ES-I3 (cell line): ENCODE results near the gene DPYSL3.

Source experiments
- H3K36me3 ChIP-seq: 2 replicates; pipeline ENCODE4 v1.6.1; 2013; ENCODE audit warnings: mild to moderate bottlenecking, low read length, control low read depth, moderate library complexity; ENCODE audit not compliant: insufficient read depth
- H3K4me1 ChIP-seq: 2 replicates; pipeline ENCODE4 v1.6.1; 2013; ENCODE audit warnings: mild to moderate bottlenecking, control low read depth, low read length; ENCODE audit not compliant: insufficient read depth
- H3K9ac ChIP-seq: 2 replicates; pipeline ENCODE4 v1.6.1; 2013; ENCODE audit warnings: low read depth, mild to moderate bottlenecking, low read length, moderate library complexity
- H3K9me3 ChIP-seq: 2 replicates; pipeline ENCODE4 v1.6.1; 2013; ENCODE audit warnings: mild to moderate bottlenecking, low read length, moderate library complexity; ENCODE audit not compliant: control insufficient read depth, insufficient read depth

Gene DPYSL3

DNA sequence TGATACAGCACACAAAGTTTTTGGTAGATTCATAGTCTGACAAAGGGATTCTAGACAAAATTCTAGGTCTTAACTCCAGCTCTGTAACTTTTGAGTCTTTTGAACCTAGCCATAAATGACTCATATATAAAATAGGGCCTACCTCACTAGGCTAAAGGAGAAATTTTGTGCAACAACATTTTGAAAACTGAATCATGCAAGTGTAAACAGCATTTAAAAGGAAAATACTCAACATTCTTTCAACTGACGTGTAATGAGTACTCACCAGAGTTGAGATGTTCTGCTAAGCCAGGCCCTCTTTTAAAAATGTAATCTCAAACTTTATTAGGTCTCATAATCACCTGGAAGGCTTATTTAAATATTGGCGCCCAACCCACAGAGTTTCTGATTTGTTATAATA lies 161.8 kb downstream of the DPYSL3 start:
- no peaks in the 10 kb centered on the region for H3K9me3 ChIP-seq
- H3K9ac ChIP-seq: no peak overlapping the region
- no peaks in the 10 kb centered on the region for H3K36me3 ChIP-seq
- H3K4me1 ChIP-seq: no peaks in the 10 kb centered on the region

DNA sequence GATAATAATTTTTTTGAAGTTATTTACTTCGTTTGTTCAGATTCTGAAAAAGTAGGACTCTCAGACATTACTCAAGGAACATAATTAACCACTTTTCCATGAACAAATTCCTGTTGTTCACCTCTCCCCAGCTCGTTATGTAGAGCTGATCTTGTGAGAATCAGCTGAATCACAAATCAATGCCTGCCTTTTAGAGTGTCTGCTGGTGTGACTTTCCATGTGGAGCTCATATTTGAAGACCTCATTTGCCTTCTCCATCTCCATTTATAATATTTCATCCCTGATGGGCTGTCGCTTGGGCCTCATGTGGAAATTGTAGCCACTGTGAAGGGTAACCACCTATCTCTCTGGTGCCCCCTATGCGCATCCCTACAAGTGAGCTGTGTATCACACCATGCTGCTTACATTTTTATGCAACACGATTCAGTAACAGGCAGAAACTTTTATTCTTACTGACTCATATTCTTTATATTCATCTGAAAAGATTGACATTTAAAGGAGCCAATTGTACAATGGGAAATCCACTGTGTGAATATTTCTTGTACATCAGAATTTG lies 163.8 kb downstream of the DPYSL3 start:
- Histone ChIP-seq H3K9me3 (no peaks in the 10 kb centered on the region), H3K36me3 (no peaks in the 10 kb centered on the region)

DNA sequence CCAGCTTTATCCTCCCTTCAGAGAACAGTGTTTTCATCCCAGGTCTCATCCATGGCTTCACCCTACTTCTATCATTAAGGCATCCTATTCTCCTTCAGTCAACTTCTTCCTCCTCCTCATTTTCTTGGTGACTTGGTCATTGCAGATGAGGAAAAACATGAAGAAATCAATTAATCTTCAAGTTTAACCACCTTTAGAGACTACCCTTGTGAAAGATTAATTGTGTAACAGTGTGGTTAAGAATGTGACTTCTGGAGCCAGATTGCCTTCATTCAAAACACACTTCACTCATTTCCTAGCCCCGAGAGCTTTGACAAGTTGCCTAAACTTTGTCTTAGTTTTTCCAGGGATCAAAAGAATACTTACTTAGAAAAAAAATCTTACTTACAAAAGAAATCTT lies 165.0 kb downstream of the DPYSL3 start:
- Histone ChIP-seq H3K36me3 (no peaks in the 10 kb centered on the region), H3K9ac (no peak overlapping the region), H3K4me1 (no peaks in the 10 kb centered on the region), H3K9me3 (no peaks in the 10 kb centered on the region)

More for the DNA sequence above, 163.8 kb downstream of the DPYSL3 start:
- H3K4me1 ChIP-seq: no peaks in the 10 kb centered on the region
- no peak overlapping the region for H3K9ac ChIP-seq

DNA sequence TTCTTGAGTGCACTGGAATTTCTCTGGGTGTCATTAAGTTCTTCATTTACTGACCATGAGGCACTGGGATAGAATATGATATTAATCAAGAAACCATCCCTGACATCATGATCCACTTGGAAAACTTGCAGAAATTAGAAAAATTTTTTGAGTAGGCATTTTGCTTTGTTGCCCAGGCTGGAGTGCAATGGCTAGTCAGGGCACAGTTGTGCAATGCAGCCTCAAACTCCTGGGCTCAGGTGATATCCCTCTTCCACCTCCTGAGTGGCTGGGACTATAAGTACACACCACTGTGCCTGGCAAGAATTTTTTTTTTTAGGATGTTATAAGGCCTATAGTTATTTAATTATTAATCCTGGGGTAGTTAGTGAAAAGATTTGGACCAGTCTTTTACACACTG lies 168.5 kb downstream of the DPYSL3 start:
- H3K4me1 ChIP-seq: peaks cover 6% of the 10 kb centered on the region; the same call in 1 of the 2 replicates
- no peak overlapping the region for H3K9ac ChIP-seq
- H3K36me3 ChIP-seq: no peaks in the 10 kb centered on the region
- no peaks in the 10 kb centered on the region for H3K9me3 ChIP-seq

DNA sequence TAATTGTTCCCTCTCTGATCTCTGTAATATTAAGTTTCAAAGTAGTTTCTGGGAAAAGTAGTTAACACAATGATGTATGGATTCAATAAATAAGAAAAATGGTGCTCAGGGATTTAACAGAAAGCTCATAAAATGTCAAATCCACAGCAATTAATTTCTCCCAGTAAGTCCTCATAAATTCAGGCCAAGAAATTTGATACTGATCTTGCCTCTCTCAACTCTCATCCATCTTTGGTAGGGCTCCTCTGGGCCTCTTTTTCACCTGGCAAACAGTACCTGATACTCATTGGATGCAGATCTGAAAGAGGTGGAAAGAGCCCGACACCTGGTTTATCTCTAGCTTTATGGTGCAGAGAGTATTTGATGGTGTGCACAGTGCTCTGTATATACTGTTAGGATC lies 168.9 kb downstream of the DPYSL3 start:
- Histone ChIP-seq H3K36me3 (no peaks in the 10 kb centered on the region), H3K9ac (no peak overlapping the region), H3K4me1 (peaks cover 6% of the 10 kb centered on the region; the same call in 1 of the 2 replicates), H3K9me3 (no peaks in the 10 kb centered on the region)
